GM12878 (cell line): ENCODE data around the gene MTO1. TPM values are rescaled to one million over a fixed set of nuclear protein-coding genes. Genes with fewer than 3 reads are reported as not detected.

ENCODE experiments used
- ATAC-seq: fragments of 200-7000 bp; cut with Tn5 transposase; 3 replicates; pipeline ENCODE4 v1.9.1; 2020; ENCODE audit warnings: mild to moderate bottlenecking, moderate library complexity
- BruUV-seq: library from RNA; stranded (reverse); fragments of 400-500 nt; replicated peaks from 2 replicates; lab custom pipeline; 2021; lab: Mats Ljungman, UMichigan
- CTCF ChIA-PET: fragments of 300-600 bp; sonication (Branson Sonifier 250); formaldehyde crosslinking; extraction: SDS; loops from one replicate; lab custom pipeline; 2021; ENCODE audit warnings: inconsistent platforms; lab: Yijun Ruan, JAX
- POLR2A ChIA-PET: fragments of 350-600 bp; formaldehyde crosslinking; extraction: SDS; loops from one replicate; lab custom pipeline; 2021; ENCODE audit warnings: inconsistent platforms; lab: Charles Lee
- RAD21 ChIA-PET: fragments of 300-600 bp; sonication (Branson Sonifier 250); formaldehyde crosslinking; loops from one replicate; lab custom pipeline; 2023; ENCODE audit warnings: antibody characterized with exemption; ENCODE audit not compliant: unreplicated experiment; lab: Charles Lee
- SMC1A ChIA-PET: fragments of 300-600 bp; sonication (Branson Sonifier 250); formaldehyde crosslinking; loops from one replicate; lab custom pipeline; 2023; ENCODE audit not compliant: unreplicated experiment, uncharacterized antibody; lab: Charles Lee
- DNase-seq: peaks from one replicate; pipeline ENCODE4 v3.0.0-alpha.2; 2011; ENCODE audit warnings: low read depth, low spot score
- FAIRE-seq: peaks from 3 replicates; lab custom pipeline; 2011; peaks lifted over from hg19 to GRCh38; lab: Jason Lieb, UNC
- H2AFZ ChIP-seq: 2 replicates; pipeline ENCODE4 v1.6.0; 2011; ENCODE audit warnings: low read depth, low read length, control low read depth; ENCODE audit not compliant: control insufficient read depth
- H3K27ac ChIP-seq: 2 replicates; pipeline ENCODE4 v1.5.1; 2011; ENCODE audit warnings: control low read depth; ENCODE audit not compliant: control insufficient read depth, insufficient read depth
- H3K27me3 ChIP-seq, 2 experiments: replicated peaks in 1 of 2; 2 replicates each; pipeline versions ENCODE4 v1.6.0 to v1.6.1; 2011; ENCODE audit warnings: low read length in 1 of 2; ENCODE audit not compliant: control insufficient read depth in 2 of 2, insufficient read depth in 2 of 2
- H3K36me3 ChIP-seq, 2 experiments: 2 replicates each; pipeline ENCODE4 v1.5.1; 2011; ENCODE audit warnings: low read length in 1 of 2; ENCODE audit not compliant: control insufficient read depth in 2 of 2, insufficient read depth in 2 of 2
- H3K4me1 ChIP-seq: 2 replicates; pipeline ENCODE4 v1.6.1; 2011; ENCODE audit warnings: mild to moderate bottlenecking, low read length, moderate library complexity, mixed read lengths; ENCODE audit not compliant: control insufficient read depth, insufficient read depth
- H3K4me2 ChIP-seq: 2 replicates; pipeline ENCODE4 v1.6.0; 2011; ENCODE audit warnings: control low read depth; ENCODE audit not compliant: control insufficient read depth, insufficient read depth
- H3K4me3 ChIP-seq: fragments of 200-600 bp; sonication (generic); 2 replicates; pipeline ENCODE4 v1.5.1; 2016
- H3K79me2 ChIP-seq: 2 replicates; pipeline ENCODE4 v1.6.0; 2011; ENCODE audit warnings: low read length; ENCODE audit not compliant: control insufficient read depth, insufficient read depth
- H3K9ac ChIP-seq: 2 replicates; pipeline ENCODE4 v1.8.0; 2011; ENCODE audit warnings: low read length, control low read depth, mixed read lengths; ENCODE audit not compliant: control insufficient read depth, insufficient read depth
- H3K9me3 ChIP-seq: replicated peaks from 3 replicates; pipeline ENCODE4 v1.5.1; 2011; ENCODE audit warnings: mild to moderate bottlenecking, low read length; ENCODE audit not compliant: control insufficient read depth, insufficient read depth
- H4K20me1 ChIP-seq: 2 replicates; pipeline ENCODE4 v1.6.0; 2011; ENCODE audit not compliant: control insufficient read depth, insufficient read depth
- ASH2L ChIP-seq: fragments of 300-600, 200-600 bp; sonication (generic); IDR thresholded peaks from 2 replicates; pipeline ENCODE4 v1.6.1; 2017; ENCODE audit warnings: low read depth, mild to moderate bottlenecking, borderline replicate concordance
- BACH1 ChIP-seq: fragments of 450-650 bp; IDR thresholded peaks from 2 replicates; pipeline ENCODE4 v1.6.1; 2017; ENCODE audit warnings: mild to moderate bottlenecking, borderline replicate concordance
- GATAD2B ChIP-seq: fragments of 450-650 bp; conservative IDR thresholded peaks from 2 replicates; pipeline ENCODE4 v1.6.1; 2017; ENCODE audit warnings: low read depth, mild to moderate bottlenecking, moderate library complexity
- HCFC1 ChIP-seq: fragments of 150-350 bp; IDR thresholded peaks from 2 replicates; pipeline ENCODE4 v1.6.1; 2014; ENCODE audit warnings: low read length
- PML ChIP-seq: IDR thresholded peaks from 2 replicates; pipeline ENCODE4 v1.6.1; 2012; ENCODE audit warnings: low read length, inconsistent platforms
- SP1 ChIP-seq: IDR thresholded peaks from one replicate; pipeline ENCODE4 v1.6.1; 2011; ENCODE audit warnings: low read depth, low read length
- TCF3 ChIP-seq: IDR thresholded peaks from 2 replicates; pipeline ENCODE4 v1.6.1; 2012; ENCODE audit warnings: low read depth, mild to moderate bottlenecking, low read length, borderline replicate concordance; ENCODE audit not compliant: insufficient read depth
- TCF7 ChIP-seq: IDR thresholded peaks from 2 replicates; pipeline ENCODE4 v1.6.1; 2014; ENCODE audit warnings: antibody characterized with exemption, borderline replicate concordance
- ZNF207 ChIP-seq: fragments of 450-650 bp; IDR thresholded peaks from 2 replicates; pipeline ENCODE4 v1.6.1; 2014; ENCODE audit warnings: antibody characterized with exemption, mild to moderate bottlenecking, borderline replicate concordance
- WGBS: methylation state at CpG from one replicate; pipeline ENCODE4 v1.1.6; 2016; ENCODE audit warnings: low lambda C conversion rate; ENCODE audit not compliant: insufficient replicate concordance, insufficient coverage; ENCODE audit errors: missing lambda C conversion rate; 5-methylcytosine and 5-hydroxymethylcytosine counted together
- in situ Hi-C: fragments of 300-500 bp; cut with MboI; formaldehyde crosslinking; loops from 9 replicates; pipeline ENCODE4 v1.14.3; 2018; ENCODE audit warnings: mixed read lengths
- intact Hi-C: fragments of 100-400 bp; cut with micrococcal nuclease; formaldehyde crosslinking; loops from one replicate; pipeline ENCODE4 v1.14.2; 2022; ENCODE audit not compliant: unreplicated experiment
- polyA plus RNA-seq, 11 experiments: library from polyadenylated mRNA; depleted of rRNA in 4 of 11; unstranded in 6 of 11; stranded (reverse) in 5 of 11; fragments of >200 nt; fragmentation: Nextera tagmentation in 4 of 11; fragmentation: Illumina TruSeq in 1 of 11; extraction: Ambion mirVana in 4 of 11; extraction: Trizol in 1 of 11; gene quantifications; 1 replicate in 1 of 11; 2 replicates in 10 of 11; pipeline versions ENCODE4 v1.2.1 to v1.2.3, GENCODE V29; 2011 to 2016; ENCODE audit warnings: inconsistent platforms in 2 of 11, missing spikeins in 2 of 11, low read depth in 1 of 11
- total RNA-seq, 4 experiments: library from RNA; depleted of rRNA in 3 of 4; stranded (reverse); fragments of >200 nt in 3 of 4; fragmentation: Illumina TruSeq in 1 of 4; extraction: Trizol in 1 of 4; gene quantifications; 2 replicates each; pipeline versions ENCODE4 v1.2.1 to v1.2.3, GENCODE V29; 2013 to 2021
- TF ChIP-seq, protein P1 (sequence below), 3 experiments: IDR thresholded peaks in 2 of 3; conservative IDR thresholded peaks in 1 of 3; 2 replicates each; pipeline ENCODE4 v1.5.1; 2011; ENCODE audit warnings: low read depth in 3 of 3, low read length in 3 of 3, mild to moderate bottlenecking in 3 of 3, control low read depth in 2 of 3, moderate library complexity in 2 of 3, inconsistent platforms in 1 of 3, mixed read lengths in 1 of 3; ENCODE audit not compliant: control insufficient read depth in 2 of 3, insufficient read depth in 1 of 3; ENCODE audit errors: extremely low read depth in 1 of 3
- TF ChIP-seq, protein P2 (sequence below): fragments of 450-650 bp; IDR thresholded peaks from 2 replicates; pipeline ENCODE4 v1.6.1; 2014; ENCODE audit warnings: mild to moderate bottlenecking
- TF ChIP-seq, protein P3 (sequence below): fragments of 450-650 bp; IDR thresholded peaks from 2 replicates; pipeline ENCODE4 v1.6.1; 2018; ENCODE audit warnings: borderline replicate concordance, mild to moderate bottlenecking; ENCODE audit not compliant: partially characterized antibody

MTO1 gene
- total and polyA plus RNA-seq, 10 of the 15 experiments (the other 5 are each of a cell fraction or from before 2014, with no cell fraction given): 24.8 to 53.6 (median 33.1) TPM

DNA sequence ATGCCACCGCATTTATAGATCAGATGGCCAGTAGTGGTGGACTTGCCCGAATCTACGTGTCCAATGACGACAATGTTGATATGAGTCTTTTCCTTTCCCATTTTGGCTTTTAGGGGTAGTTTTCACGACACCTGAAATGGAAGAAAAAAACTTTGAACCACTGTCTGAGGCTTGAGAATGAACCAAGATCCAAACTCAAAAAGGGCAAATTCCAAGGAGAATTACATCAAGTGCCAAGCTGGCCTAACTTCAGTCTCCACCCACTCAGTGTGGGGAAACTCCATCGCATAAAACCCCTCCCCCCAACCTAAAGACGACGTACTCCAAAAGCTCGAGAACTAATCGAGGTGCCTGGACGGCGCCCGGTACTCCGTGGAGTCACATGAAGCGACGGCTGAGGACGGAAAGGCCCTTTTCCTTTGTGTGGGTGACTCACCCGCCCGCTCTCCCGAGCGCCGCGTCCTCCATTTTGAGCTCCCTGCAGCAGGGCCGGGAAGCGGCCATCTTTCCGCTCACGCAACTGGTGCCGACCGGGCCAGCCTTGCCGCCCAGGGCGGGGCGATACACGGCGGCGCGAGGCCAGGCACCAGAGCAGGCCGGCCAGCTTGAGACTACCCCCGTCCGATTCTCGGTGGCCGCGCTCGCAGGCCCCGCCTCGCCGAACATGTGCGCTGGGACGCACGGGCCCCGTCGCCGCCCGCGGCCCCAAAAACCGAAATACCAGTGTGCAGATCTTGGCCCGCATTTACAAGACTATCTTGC, 58.6 kb downstream of the MTO1 start (continued):
- TF ChIP-seq ZNF207: peak; percentile 45
- TF ChIP-seq BACH1: peak; percentile 87

DNA sequence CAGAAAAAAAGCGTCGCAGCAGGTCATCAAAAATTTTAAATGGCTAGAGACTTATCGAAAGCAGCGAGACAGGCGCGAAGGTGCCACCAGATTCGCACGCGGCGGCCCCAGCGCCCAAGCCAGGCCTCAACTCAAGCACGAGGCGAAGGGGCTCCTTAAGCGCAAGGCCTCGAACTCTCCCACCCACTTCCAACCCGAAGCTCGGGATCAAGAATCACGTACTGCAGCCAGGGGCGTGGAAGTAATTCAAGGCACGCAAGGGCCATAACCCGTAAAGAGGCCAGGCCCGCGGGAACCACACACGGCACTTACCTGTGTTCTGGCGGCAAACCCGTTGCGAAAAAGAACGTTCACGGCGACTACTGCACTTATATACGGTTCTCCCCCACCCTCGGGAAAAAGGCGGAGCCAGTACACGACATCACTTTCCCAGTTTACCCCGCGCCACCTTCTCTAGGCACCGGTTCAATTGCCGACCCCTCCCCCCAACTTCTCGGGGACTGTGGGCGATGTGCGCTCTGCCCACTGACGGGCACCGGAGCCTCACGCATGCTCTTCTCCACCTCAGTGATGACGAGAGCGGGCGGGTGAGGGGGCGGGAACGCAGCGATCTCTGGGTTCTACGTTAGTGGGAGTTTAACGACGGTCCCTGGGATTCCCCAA, 59.3 kb downstream of the MTO1 start, which contains the start of gene EEF1A1:
Gene EEF1A1, minus strand, starts transcription at position 345 of the 663 bp plus-strand sequence. CDS start 1,006 bp downstream, outside the sequence.
- RAD21 ChIA-PET: interaction anchor here (0.6 to 5.7 kb wide), 22 partner anchors 7 to 132 kb away, joined by 3 to 49 read pairs (median 6); partner anchors contain the start of genes CGAS and MTO1
- SMC1A ChIA-PET: interaction anchor here (1.1 to 5.6 kb wide), 18 partner anchors 7 to 132 kb away, joined by 3 to 43 read pairs (median 9); partner anchors contain the start of genes CGAS and MTO1
- H3K27ac ChIP-seq: peak within 1 kb of the TSS; percentile 100
- POLR2A ChIA-PET: interaction anchor here (0.6 to 6.8 kb wide), 22 partner anchors 10 to 133 kb away, joined by 3 to 55 read pairs (median 10); partner anchors contain the start of genes CGAS, MTO1 and SLC17A5
- BruUV-seq: no TSS peak
- no peaks in the 10 kb centered on the region for H3K27me3 ChIP-seq
- peak within 1 kb of the TSS; percentile 91 for H3K4me2 ChIP-seq
- H3K9ac ChIP-seq: peak within 1 kb of the TSS; percentile 100
- in situ Hi-C loops: loop anchor here (5.0 to 25.0 kb wide), 2 partner anchors 91 to 131 kb away; partner anchors contain the start of gene SLC17A5
- H3K9me3 ChIP-seq: no peaks in the 10 kb centered on the region
- FAIRE-seq: peak; percentile 73
- peaks cover 3% of the 10 kb centered on the region; the same call in 1 of the 2 replicates for H4K20me1 ChIP-seq
- peaks cover 13% of the 10 kb centered on the region for H3K4me1 ChIP-seq
- ATAC-seq: peak; percentile 75
- peaks cover 67% of the 10 kb centered on the region for H3K79me2 ChIP-seq
- peaks cover 6 to 14% of the 10 kb centered on the region in 2 experiments for H3K36me3 ChIP-seq
- intact Hi-C loops: loop anchor here (2.0 to 5.0 kb wide), 2 partner anchors 48 to 1761 kb away; partner anchors contain the start of gene TMEM30A
- peak; percentile 98 for DNase-seq
- H3K4me3 ChIP-seq: peak within 1 kb of the TSS; percentile 91
- H2AFZ ChIP-seq: peak within 1 kb of the TSS; percentile 74
- CTCF ChIA-PET: interaction anchor here (0.7 to 3.6 kb wide), 12 partner anchors 8 to 132 kb away, joined by 3 to 16 read pairs (median 7); no protein-coding TSS in a partner anchor
- under 1% methylated on average over 53 of the region's 53 CpGs for WGBS
- TF ChIP-seq, protein P1, sequence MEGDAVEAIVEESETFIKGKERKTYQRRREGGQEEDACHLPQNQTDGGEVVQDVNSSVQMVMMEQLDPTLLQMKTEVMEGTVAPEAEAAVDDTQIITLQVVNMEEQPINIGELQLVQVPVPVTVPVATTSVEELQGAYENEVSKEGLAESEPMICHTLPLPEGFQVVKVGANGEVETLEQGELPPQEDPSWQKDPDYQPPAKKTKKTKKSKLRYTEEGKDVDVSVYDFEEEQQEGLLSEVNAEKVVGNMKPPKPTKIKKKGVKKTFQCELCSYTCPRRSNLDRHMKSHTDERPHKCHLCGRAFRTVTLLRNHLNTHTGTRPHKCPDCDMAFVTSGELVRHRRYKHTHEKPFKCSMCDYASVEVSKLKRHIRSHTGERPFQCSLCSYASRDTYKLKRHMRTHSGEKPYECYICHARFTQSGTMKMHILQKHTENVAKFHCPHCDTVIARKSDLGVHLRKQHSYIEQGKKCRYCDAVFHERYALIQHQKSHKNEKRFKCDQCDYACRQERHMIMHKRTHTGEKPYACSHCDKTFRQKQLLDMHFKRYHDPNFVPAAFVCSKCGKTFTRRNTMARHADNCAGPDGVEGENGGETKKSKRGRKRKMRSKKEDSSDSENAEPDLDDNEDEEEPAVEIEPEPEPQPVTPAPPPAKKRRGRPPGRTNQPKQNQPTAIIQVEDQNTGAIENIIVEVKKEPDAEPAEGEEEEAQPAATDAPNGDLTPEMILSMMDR (IDR thresholded peaks at IDR 0.05 in 2 of 3, conservative IDR thresholded peaks at IDR 0.05 in 1 of 3; ENCODE audit: control insufficient read depth in 2 of 3, extremely low read depth in 1 of 3, insufficient read depth in 1 of 3, low read depth in 3 of 3, low read length in 3 of 3): no peak; a peak in 1 of 6 replicates
- TF ChIP-seq HCFC1 (peak; percentile 71), TCF7 (0 out of 2 replicates have a peak, but pooled peaks have one; percentile 24), TCF3 (peak; percentile 94; the same call in 1 of the 2 replicates), SP1 (peak; percentile 86), GATAD2B (no peak; the same call in 1 of the 2 replicates), ASH2L (no peak), PML (peak; percentile 100)
- TF ChIP-seq, protein P2, sequence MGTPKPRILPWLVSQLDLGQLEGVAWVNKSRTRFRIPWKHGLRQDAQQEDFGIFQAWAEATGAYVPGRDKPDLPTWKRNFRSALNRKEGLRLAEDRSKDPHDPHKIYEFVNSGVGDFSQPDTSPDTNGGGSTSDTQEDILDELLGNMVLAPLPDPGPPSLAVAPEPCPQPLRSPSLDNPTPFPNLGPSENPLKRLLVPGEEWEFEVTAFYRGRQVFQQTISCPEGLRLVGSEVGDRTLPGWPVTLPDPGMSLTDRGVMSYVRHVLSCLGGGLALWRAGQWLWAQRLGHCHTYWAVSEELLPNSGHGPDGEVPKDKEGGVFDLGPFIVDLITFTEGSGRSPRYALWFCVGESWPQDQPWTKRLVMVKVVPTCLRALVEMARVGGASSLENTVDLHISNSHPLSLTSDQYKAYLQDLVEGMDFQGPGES: peak; percentile 80
- TF ChIP-seq, protein P3, sequence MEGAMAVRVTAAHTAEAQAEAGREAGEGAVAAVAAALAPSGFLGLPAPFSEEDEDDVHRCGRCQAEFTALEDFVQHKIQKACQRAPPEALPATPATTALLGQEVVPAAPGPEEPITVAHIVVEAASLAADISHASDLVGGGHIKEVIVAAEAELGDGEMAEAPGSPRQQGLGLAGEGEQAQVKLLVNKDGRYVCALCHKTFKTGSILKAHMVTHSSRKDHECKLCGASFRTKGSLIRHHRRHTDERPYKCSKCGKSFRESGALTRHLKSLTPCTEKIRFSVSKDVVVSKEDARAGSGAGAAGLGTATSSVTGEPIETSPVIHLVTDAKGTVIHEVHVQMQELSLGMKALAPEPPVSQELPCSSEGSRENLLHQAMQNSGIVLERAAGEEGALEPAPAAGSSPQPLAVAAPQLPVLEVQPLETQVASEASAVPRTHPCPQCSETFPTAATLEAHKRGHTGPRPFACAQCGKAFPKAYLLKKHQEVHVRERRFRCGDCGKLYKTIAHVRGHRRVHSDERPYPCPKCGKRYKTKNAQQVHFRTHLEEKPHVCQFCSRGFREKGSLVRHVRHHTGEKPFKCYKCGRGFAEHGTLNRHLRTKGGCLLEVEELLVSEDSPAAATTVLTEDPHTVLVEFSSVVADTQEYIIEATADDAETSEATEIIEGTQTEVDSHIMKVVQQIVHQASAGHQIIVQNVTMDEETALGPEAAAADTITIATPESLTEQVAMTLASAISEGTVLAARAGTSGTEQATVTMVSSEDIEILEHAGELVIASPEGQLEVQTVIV: no peak
